ENCODE measurements around the gene ULK1. TPM values are rescaled to one million over a fixed set of nuclear protein-coding genes. Genes with fewer than 3 reads are reported as not detected.

ULK1 gene
- total and polyA plus RNA-seq, 2 of the 13 experiments (the other 11 are each of a cell fraction or from before 2014, with no cell fraction given) = 2.8 to 10.1 TPM

GRCh38 chr12:131914179-131914702, 19.8 kb downstream of the ULK1 start:
- H3K27me3 ChIP-seq (ENCODE audit: control insufficient read depth in 1 of 2, insufficient read depth in 2 of 2, low read length in 2 of 2) = no peaks in the 10 kb centered on the region
- no peaks in the 10 kb centered on the region for H3K79me2 ChIP-seq (ENCODE audit: insufficient read depth, low read length)
- POLR2A ChIA-PET = interaction anchor here (1.2 kb wide), 1 partner anchor 14 kb away, joined by 3 read pairs; no protein-coding TSS in a partner anchor
- ATAC-seq (no peak), DNase-seq (ENCODE audit: low spot score) (no peak), FAIRE-seq (no peak)
- H3K27ac ChIP-seq (ENCODE audit: extremely low read length, insufficient read depth, low read length) = no peak overlapping the region
- intact Hi-C loops (cut with micrococcal nuclease; ENCODE audit: unreplicated experiment) (loop anchor here (5.0 kb wide), 1 partner anchor 62 kb away; no protein-coding TSS in a partner anchor), in situ Hi-C loops (cut with HindIII; ENCODE audit: extremely low pct_ligation_motif_present, low pct_unique_long_range_greater_than_20kb) (no loop called here)
- H3K9me3 ChIP-seq (ENCODE audit: low read length) = no peaks in the 10 kb centered on the region
- TF ChIP-seq NFIC (IDR thresholded peaks at IDR 0.05; ENCODE audit: low read length) = no peak
- TF ChIP-seq ZNF280B (CRISPR knock-in tag; IDR thresholded peaks at IDR 0.05; ENCODE audit: borderline replicate concordance) = no peak
- whole genome bisulfite sequencing (ENCODE audit: low lambda C conversion rate) = 99% methylated on average over 8 of the region's 14 CpGs
- peaks cover 11% of the 10 kb centered on the region; the same call in 1 of the 2 replicates for H3K4me1 ChIP-seq (ENCODE audit: insufficient read depth, low read length)
- no peak overlapping the region for H3K4me3 ChIP-seq (replicated peaks in 1 of 3; ENCODE audit: insufficient read depth in 1 of 3, low read depth in 2 of 3, low read length in 3 of 3)
- 0 out of 2 replicates have a peak, but pooled peaks cover 4% of the 10 kb centered on the region for H4K20me1 ChIP-seq (ENCODE audit: insufficient read depth, low read length)
- no peak overlapping the region for H2AFZ ChIP-seq (ENCODE audit: low read length)
- H3K36me3 ChIP-seq (replicated peaks in 1 of 2; ENCODE audit: control insufficient read depth in 1 of 2, insufficient read depth in 2 of 2, low read length in 2 of 2) = peaks cover 23 to 49% of the 10 kb centered on the region in 2 experiments; a peak in 4 of 5 replicates
- no TSS peak for BruUV-seq (replicated peaks)
- no peak overlapping the region for H3K9ac ChIP-seq (ENCODE audit: insufficient read depth, low read depth, low read length)
- CTCF ChIA-PET (ENCODE audit: low intra/inter-chr PET ratio, low total read pairs) = no interaction called here
- no peak overlapping the region for H3K4me2 ChIP-seq (ENCODE audit: low read depth, low read length)

- no peak overlapping the region for H3K27ac ChIP-seq (ENCODE audit: extremely low read length, insufficient read depth, low read length)
- FAIRE-seq (no peak), DNase-seq (ENCODE audit: low spot score) (no peak), ATAC-seq (no peak)
- no peaks in the 10 kb centered on the region for H3K27me3 ChIP-seq (ENCODE audit: control insufficient read depth in 1 of 2, insufficient read depth in 2 of 2, low read length in 2 of 2)
- BruUV-seq (replicated peaks) = no TSS peak
- peaks cover 24 to 47% of the 10 kb centered on the region in 2 experiments; a peak in 4 of 5 replicates for H3K36me3 ChIP-seq (replicated peaks in 1 of 2; ENCODE audit: control insufficient read depth in 1 of 2, insufficient read depth in 2 of 2, low read length in 2 of 2)
- no peak overlapping the region for H3K4me3 ChIP-seq (replicated peaks in 1 of 3; ENCODE audit: insufficient read depth in 1 of 3, low read depth in 2 of 3, low read length in 3 of 3)
- WGBS (ENCODE audit: low lambda C conversion rate) = 98% methylated on average over 10 of the region's 20 CpGs
- no peaks in the 10 kb centered on the region for H3K9me3 ChIP-seq (ENCODE audit: low read length)
- in situ Hi-C loops (cut with HindIII; ENCODE audit: extremely low pct_ligation_motif_present, low pct_unique_long_range_greater_than_20kb) (no loop called here), intact Hi-C loops (cut with micrococcal nuclease; ENCODE audit: unreplicated experiment) (loop anchor here (5.0 kb wide), 1 partner anchor 63 kb away; no protein-coding TSS in a partner anchor)
- no peak overlapping the region for H3K4me2 ChIP-seq (ENCODE audit: low read depth, low read length)
- CTCF ChIA-PET (ENCODE audit: low intra/inter-chr PET ratio, low total read pairs) = no interaction called here
- peaks cover 11% of the 10 kb centered on the region; the same call in 1 of the 2 replicates for H3K4me1 ChIP-seq (ENCODE audit: insufficient read depth, low read length)
- no peaks in the 10 kb centered on the region for H3K79me2 ChIP-seq (ENCODE audit: insufficient read depth, low read length)
- POLR2A ChIA-PET = no interaction called here
- TF ChIP-seq ZNF331 (CRISPR knock-in tag; IDR thresholded peaks at IDR 0.05) (no peak), HES4 (CRISPR knock-in tag; IDR thresholded peaks at IDR 0.05; ENCODE audit: borderline replicate concordance) (no peak), RXRA (CRISPR knock-in tag; IDR thresholded peaks at IDR 0.05) (no peak), ZNF180 (CRISPR knock-in tag; IDR thresholded peaks at IDR 0.05; ENCODE audit: borderline replicate concordance, low read depth) (no peak), EP300 (IDR thresholded peaks at IDR 0.05; ENCODE audit: low read depth in 2 of 2, low read length in 2 of 2) (no peak), EP300 (CRISPR knock-in tag; IDR thresholded peaks at IDR 0.05; ENCODE audit: borderline replicate concordance) (no peak), HOXD1 (CRISPR knock-in tag; IDR thresholded peaks at IDR 0.05) (no peak), HNRNPL (IDR thresholded peaks at IDR 0.05; ENCODE audit: low read depth, low read length) (no peak), ZNF205 (CRISPR knock-in tag; IDR thresholded peaks at IDR 0.05) (no peak)
- H2AFZ ChIP-seq (ENCODE audit: low read length) = no peak overlapping the region
- H3K9ac ChIP-seq (ENCODE audit: insufficient read depth, low read depth, low read length) = no peak overlapping the region
- H4K20me1 ChIP-seq (ENCODE audit: insufficient read depth, low read length) = 0 out of 2 replicates have a peak, but pooled peaks cover 4% of the 10 kb centered on the region
Observed at GRCh38 chr12:131915000-131915689, 20.7 kb downstream of the ULK1 start.

All from HepG2 (cell line).